Measurements from ENCODE around the gene GREM2. TPM values are rescaled to one million over a fixed set of nuclear protein-coding genes. Genes with fewer than 3 reads are reported as not detected.

GREM2 gene
- polyA plus RNA-seq, 3 donors from 2014 or later = 0.56 to 1.1 (median 0.72) TPM

DNA sequence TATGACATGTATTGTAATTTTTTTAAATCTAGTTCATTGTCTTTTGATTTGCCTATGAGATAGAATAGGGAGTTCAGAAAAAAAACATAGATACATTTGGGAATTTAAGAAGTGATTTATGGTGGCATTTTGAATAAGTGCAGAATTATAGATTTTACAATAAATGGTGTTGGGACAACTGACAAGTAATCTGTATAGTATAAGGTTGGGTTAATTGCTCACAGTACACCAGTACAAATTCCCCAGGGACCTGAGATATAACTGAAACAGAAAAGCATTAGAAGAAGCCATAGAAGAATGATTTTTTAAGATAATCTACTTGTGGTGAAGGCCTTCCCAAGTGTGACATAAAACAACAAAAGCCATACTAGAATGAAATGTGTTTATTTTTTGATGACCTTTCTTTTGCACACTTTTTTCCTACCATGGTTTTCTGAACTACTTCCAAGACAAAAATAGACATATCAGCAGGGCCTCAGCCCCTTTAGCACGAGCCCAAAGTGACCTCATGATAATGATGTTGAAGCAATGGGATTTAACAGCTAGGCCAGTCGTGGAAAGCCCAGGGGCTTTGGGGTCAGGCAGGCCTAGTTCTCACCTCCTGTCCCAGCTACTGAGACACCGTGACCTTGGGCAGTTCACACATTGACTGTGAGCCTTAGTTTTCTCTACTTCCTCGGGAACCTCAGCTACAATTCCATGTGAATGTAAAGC lies 87.4 kb downstream of the GREM2 start:
- Mint-ChIP-seq H3K27me3 (ENCODE audit: low read depth in 3 of 3) (peaks cover 0 to 2% (median 0%) of the 10 kb centered on the region in 3 donors), H3K9me3 (peaks cover 0 to 6% (median 2%) of the 10 kb centered on the region in 6 donors), H3K27ac (peak overlapping the region in 1 of 6 donors; percentile 54), H3K4me1 (peaks cover 4 to 20% of the 10 kb centered on the region in 2 donors), H3K36me3 (peaks cover 0 to 3% (median 0%) of the 10 kb centered on the region in 3 donors), H3K4me3 (no peak overlapping the region)
- no peak for DNase-seq

DNA sequence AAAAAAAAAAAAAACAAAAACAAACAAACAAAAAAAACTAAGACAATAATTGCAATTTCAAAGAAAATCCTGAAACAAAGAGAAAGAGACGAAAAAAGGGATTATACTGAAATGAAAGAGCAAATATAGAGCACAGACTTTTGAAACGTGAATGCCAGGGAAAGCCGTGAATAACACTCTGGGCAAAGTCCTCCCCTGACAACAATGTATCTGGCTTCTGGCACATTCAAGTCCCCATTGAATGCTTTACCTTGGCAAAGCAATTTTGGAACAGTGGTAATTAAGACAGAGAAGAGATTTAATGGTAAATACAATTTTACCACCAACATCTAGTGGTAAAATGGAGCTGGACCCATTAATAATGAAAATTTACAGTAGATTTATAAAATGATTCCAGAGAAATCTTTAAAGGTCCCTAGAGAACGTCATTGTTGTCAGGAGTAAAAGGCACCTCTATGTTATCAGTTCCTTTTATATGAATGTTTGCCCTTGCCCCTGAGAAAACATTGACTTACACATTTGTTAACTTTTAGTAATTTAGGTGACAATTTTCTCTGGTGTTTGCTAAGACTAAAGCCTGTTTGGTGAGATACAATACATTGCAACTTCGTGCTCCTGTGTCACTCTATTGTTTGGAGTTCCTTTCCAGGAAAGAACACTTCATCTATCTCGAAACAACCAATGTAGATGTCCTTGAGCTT lies 89.7 kb downstream of the GREM2 start:
- no peak overlapping the region for H3K27ac Mint-ChIP-seq
- peaks cover 0 to 3% (median 0%) of the 10 kb centered on the region in 3 donors for H3K36me3 Mint-ChIP-seq
- no peak overlapping the region for H3K4me3 Mint-ChIP-seq
- peaks cover 0 to 4% (median 2%) of the 10 kb centered on the region in 3 donors for H3K27me3 Mint-ChIP-seq (ENCODE audit: low read depth in 3 of 3)
- DNase-seq = no peak
- H3K9me3 Mint-ChIP-seq = peaks cover 0 to 6% (median 2%) of the 10 kb centered on the region in 6 donors
- H3K4me1 Mint-ChIP-seq = peaks cover 4 to 20% of the 10 kb centered on the region in 2 donors

DNA sequence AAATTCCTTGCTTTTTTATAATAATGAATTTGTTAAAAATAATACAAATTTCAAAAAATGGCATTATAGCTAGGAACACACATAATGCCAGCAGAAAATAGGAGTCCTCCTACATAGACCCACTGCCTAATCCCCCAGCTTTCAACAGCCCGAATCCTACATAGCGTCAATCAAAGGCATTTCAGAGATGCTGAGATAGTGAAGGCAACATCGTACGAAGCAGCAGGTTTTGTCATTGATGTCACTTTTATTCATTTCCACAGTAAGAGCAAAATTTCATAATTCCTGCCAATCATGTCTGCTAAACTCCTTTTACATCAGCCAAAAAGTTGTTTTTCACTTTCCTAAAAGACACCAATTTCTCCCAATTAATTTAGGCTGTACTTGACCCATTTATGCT lies 94.1 kb downstream of the GREM2 start:
- Mint-ChIP-seq H3K4me1 (peaks cover 4 to 10% of the 10 kb centered on the region in 2 donors), H3K27me3 (ENCODE audit: low read depth in 3 of 3) (peaks cover 2 to 6% (median 6%) of the 10 kb centered on the region in 3 donors), H3K4me3 (no peak overlapping the region), H3K36me3 (no peaks in the 10 kb centered on the region), H3K9me3 (peaks cover 0 to 6% (median 2%) of the 10 kb centered on the region in 6 donors), H3K27ac (no peak overlapping the region)
- no peak for DNase-seq

DNA sequence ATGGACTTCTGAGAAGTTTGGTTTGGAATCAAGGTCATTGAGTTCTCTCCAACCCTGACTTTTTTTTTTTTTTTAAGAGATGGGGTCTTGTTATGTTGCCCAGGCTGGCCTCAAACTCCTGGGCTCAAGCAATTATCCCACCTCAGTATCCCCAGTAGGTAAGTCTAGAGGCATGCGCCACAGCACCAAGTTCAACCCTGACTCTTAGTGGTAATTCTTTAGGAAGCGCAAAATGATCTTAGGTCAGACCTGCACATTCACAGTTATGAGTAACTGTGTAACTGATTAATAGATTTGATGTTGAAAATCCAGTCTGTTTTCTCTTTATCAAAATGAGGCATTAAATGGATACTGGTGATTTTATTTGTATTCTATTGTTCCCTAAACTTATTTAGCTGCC lies 95.9 kb downstream of the GREM2 start:
- no peaks in the 10 kb centered on the region for H3K36me3 Mint-ChIP-seq
- H3K9me3 Mint-ChIP-seq = peaks cover 0 to 4% (median 0%) of the 10 kb centered on the region in 6 donors
- peaks cover 3 to 4% of the 10 kb centered on the region in 2 donors for H3K4me1 Mint-ChIP-seq

DNA sequence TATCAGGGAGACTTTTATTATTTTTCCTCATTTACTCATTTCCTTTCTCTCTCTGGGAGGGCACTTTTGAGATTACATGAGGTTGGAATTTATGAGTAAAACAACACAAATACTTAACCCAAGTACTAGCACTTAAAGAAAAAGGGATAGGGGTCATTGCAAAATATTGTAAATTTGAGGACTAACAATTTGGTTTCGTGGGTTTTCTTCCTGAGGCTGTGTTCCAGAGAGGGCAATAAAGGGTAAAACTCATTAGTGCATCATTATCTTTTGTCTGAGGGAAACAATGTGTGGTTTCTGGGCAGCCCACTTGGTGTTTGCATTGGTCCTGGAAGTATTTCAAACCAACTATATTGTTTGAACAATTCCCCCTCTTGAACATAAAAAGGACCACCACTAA lies 96.5 kb downstream of the GREM2 start:
- H3K9me3 Mint-ChIP-seq = no peaks in the 10 kb centered on the region
- no peak for DNase-seq
- H3K4me1 Mint-ChIP-seq = no peaks in the 10 kb centered on the region
- H3K36me3 Mint-ChIP-seq = no peaks in the 10 kb centered on the region
- no peak overlapping the region for H3K27ac Mint-ChIP-seq
- H3K4me3 Mint-ChIP-seq = no peak overlapping the region
- peaks cover 2 to 6% (median 6%) of the 10 kb centered on the region in 3 donors for H3K27me3 Mint-ChIP-seq (ENCODE audit: low read depth in 3 of 3)

More for the DNA sequence above, 95.9 kb downstream of the GREM2 start:
- H3K4me3 Mint-ChIP-seq = no peak overlapping the region
- DNase-seq = no peak
- no peak overlapping the region for H3K27ac Mint-ChIP-seq
- peaks cover 2 to 6% (median 6%) of the 10 kb centered on the region in 3 donors for H3K27me3 Mint-ChIP-seq (ENCODE audit: low read depth in 3 of 3)

DNA sequence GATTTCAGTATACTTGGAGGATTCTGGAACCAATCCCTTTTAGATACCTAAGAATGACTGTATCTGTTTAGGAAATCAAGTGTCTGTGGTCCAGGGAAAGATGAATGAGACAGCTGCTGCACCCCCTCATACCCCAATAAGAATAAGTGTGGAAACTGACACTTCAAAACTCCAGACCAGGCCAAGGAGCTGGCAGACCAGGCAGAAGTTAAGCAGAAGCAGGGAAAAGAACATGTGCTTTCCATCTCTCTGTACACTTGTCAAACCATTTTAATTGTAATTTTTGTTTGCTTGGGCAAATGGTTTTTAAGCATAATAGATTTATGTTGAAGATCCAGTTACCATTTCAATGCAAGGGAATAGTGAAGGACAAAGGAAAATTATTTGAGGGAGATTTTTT lies 100.2 kb downstream of the GREM2 start:
- Mint-ChIP-seq H3K4me3 (no peak overlapping the region), H3K4me1 (no peaks in the 10 kb centered on the region), H3K27ac (no peak overlapping the region), H3K36me3 (no peaks in the 10 kb centered on the region), H3K27me3 (ENCODE audit: low read depth in 3 of 3) (peaks cover 3 to 10% (median 4%) of the 10 kb centered on the region in 3 donors), H3K9me3 (peaks cover 0 to under 1% (median 0%) of the 10 kb centered on the region in 6 donors)
- no peak for DNase-seq

DNA sequence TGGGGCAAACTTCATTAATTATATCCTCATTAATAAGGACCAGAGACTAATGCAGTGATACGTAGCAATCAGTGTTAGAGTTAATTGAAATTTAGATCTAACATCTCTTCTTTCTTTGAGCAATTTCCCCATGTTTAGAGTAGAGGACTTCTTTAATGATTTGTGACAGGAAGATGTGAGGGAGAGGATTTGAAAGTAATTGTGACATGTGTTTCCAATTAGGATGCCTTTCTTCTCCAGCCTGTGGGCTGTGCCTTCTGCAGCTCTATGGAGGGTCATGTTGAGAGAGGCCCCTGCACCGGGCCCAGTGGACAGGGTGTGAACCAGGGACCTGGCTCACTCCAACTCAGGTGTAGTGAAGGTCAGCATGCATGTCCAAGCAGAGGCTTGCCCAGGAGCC lies 103.0 kb downstream of the GREM2 start:
- H3K27ac Mint-ChIP-seq = no peak overlapping the region
- peaks cover 0 to 6% (median 5%) of the 10 kb centered on the region in 3 donors for H3K27me3 Mint-ChIP-seq (ENCODE audit: low read depth in 3 of 3)
- H3K4me3 Mint-ChIP-seq = no peak overlapping the region
- DNase-seq = no peak
- H3K4me1 Mint-ChIP-seq = peaks cover 6 to 10% of the 10 kb centered on the region in 2 donors
- peaks cover 0 to 7% (median 0%) of the 10 kb centered on the region in 6 donors for H3K9me3 Mint-ChIP-seq
- no peaks in the 10 kb centered on the region for H3K36me3 Mint-ChIP-seq

DNA sequence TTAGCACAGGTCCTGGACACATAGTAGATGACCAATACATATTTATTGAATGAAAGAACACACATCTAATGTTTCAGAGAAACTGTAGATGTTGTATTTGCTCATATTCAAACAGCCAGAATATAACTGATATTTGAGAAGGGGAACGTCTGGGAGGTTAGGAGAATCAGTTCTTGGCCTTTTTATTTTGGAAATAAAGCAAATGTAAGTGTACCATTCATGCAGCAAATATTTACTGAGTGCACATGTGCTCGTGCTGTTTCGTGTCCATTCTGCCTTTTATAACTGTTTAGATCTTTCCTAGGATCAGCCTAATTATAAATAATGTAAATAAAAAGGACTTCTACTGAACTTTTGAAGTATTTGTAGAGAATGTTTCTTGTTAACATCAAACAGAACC lies 103.8 kb downstream of the GREM2 start:
- Mint-ChIP-seq H3K4me3 (no peak overlapping the region), H3K27me3 (ENCODE audit: low read depth in 3 of 3) (peaks cover 0 to 6% (median 5%) of the 10 kb centered on the region in 3 donors), H3K36me3 (no peaks in the 10 kb centered on the region), H3K9me3 (peaks cover 0 to 7% (median 0%) of the 10 kb centered on the region in 6 donors), H3K27ac (no peak overlapping the region), H3K4me1 (peaks cover 6 to 11% of the 10 kb centered on the region in 2 donors)
- no peak for DNase-seq

DNA sequence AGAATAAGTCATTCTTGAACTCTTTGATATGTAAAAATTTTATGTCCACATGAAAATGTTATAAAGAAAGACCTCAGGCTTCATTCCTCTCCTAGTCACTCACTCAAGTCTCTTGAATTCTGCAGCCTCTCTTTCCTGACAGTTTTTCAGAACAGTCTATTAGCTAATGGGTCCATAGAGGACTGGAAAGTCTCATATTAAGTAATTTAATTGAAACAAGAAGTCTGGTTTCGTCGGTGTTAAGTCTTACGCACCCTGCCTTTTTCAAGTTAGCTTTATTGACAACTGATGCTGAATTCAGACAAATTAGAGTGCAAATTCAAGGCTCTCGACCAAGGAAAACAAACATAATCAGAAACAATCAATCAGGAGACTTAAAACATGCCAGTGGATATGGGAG lies 105.8 kb downstream of the GREM2 start:
- Mint-ChIP-seq H3K27me3 (ENCODE audit: low read depth in 3 of 3) (peaks cover 0 to 6% (median 5%) of the 10 kb centered on the region in 3 donors), H3K36me3 (no peaks in the 10 kb centered on the region), H3K4me3 (no peak overlapping the region), H3K27ac (no peak overlapping the region), H3K4me1 (peaks cover 6 to 12% of the 10 kb centered on the region in 2 donors), H3K9me3 (peaks cover 0 to 7% (median 0%) of the 10 kb centered on the region in 6 donors)
- DNase-seq = no peak

DNA sequence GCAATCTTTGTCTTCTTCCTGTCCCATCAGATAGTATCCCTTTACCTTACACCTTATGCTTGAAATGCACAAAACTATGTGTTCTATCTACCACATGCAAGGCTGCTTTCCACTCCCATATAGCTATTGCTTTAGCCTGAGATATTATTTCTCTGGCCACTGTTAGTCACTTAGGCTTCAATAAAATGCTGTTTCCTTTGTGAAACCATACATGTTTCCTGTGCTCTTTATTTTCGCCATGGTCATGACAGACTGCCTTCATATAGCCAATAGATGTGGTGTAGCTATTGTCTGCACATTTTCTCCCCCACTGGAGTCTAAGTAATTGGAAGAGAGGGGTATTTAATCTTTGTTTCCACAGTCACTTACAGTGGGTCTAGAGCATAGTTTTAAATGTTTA lies 108.4 kb downstream of the GREM2 start:
- peaks cover 0 to 6% (median under 1%) of the 10 kb centered on the region in 3 donors for H3K27me3 Mint-ChIP-seq (ENCODE audit: low read depth in 3 of 3)
- peak; percentile 17 to 28 (median 24) for DNase-seq
- no peak overlapping the region for H3K27ac Mint-ChIP-seq
- H3K36me3 Mint-ChIP-seq = no peaks in the 10 kb centered on the region
- H3K9me3 Mint-ChIP-seq = peaks cover 0 to 7% (median 0%) of the 10 kb centered on the region in 6 donors
- H3K4me3 Mint-ChIP-seq = no peak overlapping the region
- H3K4me1 Mint-ChIP-seq = peaks cover 20 to 21% of the 10 kb centered on the region in 2 donors

DNA sequence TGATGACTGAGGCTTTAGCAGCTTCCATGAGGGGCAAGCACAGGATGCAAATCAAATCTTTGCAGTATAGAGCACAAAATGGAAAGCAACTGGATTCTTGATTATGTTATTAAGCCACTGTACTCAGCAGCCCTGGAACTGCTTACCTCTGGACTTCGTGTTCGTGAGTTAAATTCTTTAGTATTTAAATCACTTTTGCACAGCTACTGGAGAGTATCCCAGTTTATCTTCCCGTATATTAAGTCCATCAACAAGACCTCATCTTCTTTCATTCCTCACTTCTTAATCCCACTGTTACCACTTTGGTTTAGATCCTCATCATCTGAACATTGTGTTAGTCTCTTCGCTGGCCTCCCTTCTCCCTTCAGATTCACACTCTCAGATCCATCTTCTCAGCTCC lies 108.9 kb downstream of the GREM2 start:
- H3K27ac Mint-ChIP-seq = no peak overlapping the region
- no peak overlapping the region for H3K4me3 Mint-ChIP-seq
- H3K27me3 Mint-ChIP-seq (ENCODE audit: low read depth in 3 of 3) = peaks cover 0 to 6% (median 2%) of the 10 kb centered on the region in 3 donors
- H3K36me3 Mint-ChIP-seq = peaks cover 0 to 2% (median 0%) of the 10 kb centered on the region in 3 donors
- peaks cover 25 to 26% of the 10 kb centered on the region in 2 donors for H3K4me1 Mint-ChIP-seq
- H3K9me3 Mint-ChIP-seq = peaks cover 0 to 7% (median 0%) of the 10 kb centered on the region in 6 donors
- DNase-seq = no peak

DNA sequence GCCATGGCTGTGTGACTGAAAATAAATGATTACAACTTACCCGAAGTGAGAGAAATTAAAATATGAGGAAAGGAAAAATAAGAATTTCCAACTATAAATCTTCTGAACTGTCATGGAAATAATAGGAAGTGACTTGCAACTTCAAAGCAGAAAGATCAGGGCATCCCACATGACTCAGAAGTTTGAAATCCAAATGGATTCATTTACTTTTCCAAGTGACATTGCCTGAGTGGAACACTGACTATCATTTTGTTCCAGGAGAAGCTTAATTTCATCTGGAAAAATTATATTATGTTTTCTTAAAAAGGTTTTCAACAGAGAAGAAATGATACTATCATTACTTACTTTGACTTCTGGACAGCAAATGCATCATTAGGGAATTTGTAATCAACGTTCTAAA lies 110.8 kb downstream of the GREM2 start:
- Mint-ChIP-seq H3K27me3 (ENCODE audit: low read depth in 3 of 3) (peaks cover 0 to 5% (median 0%) of the 10 kb centered on the region in 3 donors), H3K4me1 (peaks cover 28% of the 10 kb centered on the region in 2 donors), H3K4me3 (no peak overlapping the region), H3K36me3 (peaks cover 0 to 3% (median 0%) of the 10 kb centered on the region in 3 donors), H3K27ac (no peak overlapping the region), H3K9me3 (peaks cover 0 to under 1% (median 0%) of the 10 kb centered on the region in 6 donors)
- no peak for DNase-seq

DNA sequence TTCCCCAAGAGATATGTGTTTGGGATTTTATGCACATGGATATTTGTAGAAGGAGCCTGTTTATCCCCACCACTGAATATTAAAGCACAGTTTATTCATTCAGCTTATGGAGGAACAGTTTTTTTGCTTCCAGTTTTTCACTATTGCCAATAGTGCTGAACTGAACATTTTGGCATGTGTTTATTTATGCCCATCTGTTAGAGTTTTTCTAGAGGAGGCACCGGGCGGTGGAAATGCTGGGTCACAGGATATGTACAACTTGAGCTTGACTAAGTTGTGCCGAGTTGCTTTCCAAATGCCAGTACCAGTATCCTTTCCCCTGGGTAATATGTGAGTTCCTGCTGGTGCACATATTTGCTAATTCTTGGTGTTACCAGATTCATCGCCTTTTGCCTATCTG lies 111.3 kb downstream of the GREM2 start:
- Mint-ChIP-seq H3K9me3 (no peaks in the 10 kb centered on the region), H3K4me3 (no peak overlapping the region), H3K27ac (no peak overlapping the region), H3K27me3 (ENCODE audit: low read depth in 3 of 3) (peaks cover 0 to 5% (median 0%) of the 10 kb centered on the region in 3 donors), H3K36me3 (peaks cover 0 to 3% (median 0%) of the 10 kb centered on the region in 3 donors), H3K4me1 (peaks cover 28% of the 10 kb centered on the region in 2 donors)
- no peak for DNase-seq

DNA sequence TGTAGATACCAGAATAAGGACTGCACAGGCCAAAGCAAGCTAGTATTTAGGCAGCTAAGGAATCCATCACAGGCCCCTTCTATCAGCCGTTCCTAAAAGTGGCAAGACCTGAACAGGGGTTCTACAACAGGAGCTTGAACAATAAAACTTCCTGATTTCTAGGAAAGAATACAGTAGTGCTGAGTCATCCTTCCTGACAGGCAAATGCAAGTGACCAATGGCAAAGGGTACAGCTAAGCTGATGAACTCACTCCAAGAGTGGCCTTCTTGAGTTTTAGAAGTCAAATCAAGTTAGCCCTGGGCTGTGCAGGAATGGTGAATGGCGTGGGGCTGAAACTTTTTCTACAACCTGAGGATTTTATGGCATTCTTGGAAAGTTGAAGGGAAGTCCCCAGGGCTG lies 112.9 kb downstream of the GREM2 start:
- no peaks in the 10 kb centered on the region for H3K9me3 Mint-ChIP-seq
- no peak overlapping the region for H3K4me3 Mint-ChIP-seq
- peaks cover 18 to 23% of the 10 kb centered on the region in 2 donors for H3K4me1 Mint-ChIP-seq
- H3K27ac Mint-ChIP-seq = no peak overlapping the region
- DNase-seq = no peak
- peaks cover 0 to 5% (median 0%) of the 10 kb centered on the region in 3 donors for H3K27me3 Mint-ChIP-seq (ENCODE audit: low read depth in 3 of 3)
- H3K36me3 Mint-ChIP-seq = peaks cover 0 to 3% (median 0%) of the 10 kb centered on the region in 3 donors

All from immature natural killer cell (primary cell).